ENCODE measurements around the gene TRAPPC14. TPM values are rescaled to one million over a fixed set of nuclear protein-coding genes. Genes with fewer than 3 reads are reported as not detected.

Gene TRAPPC14
- total RNA-seq, 3 donors from 2014 or later (not counting 1 experiment from before 2014, with no cell fraction given) = 55.1 to 59.2 (median 56.5) TPM

DNA sequence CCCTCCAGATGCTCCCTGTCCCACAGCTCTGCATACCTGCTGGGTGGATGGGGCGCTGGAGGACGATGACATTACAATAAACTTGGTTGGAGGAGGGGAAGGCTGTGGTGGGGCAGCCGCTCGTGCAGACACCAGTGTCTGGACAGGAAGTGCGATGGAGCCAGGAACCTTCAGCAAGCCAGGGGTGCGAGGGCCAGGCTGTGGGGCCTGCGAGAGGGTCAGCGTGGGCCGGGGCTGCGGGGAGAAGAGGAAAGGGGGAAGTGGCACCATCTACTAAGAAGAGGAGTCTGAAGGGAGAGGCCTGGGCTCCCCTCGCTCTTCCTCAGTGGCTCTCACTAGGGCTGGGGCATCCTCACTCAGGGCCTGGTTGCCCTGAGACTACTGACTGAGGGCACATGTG is 50.6 kb downstream of the TRAPPC14 start:
- H3K4me3 ChIP-seq (ENCODE audit: low read length) = no peak overlapping the region
- no peak overlapping the region for H3K4me3 Mint-ChIP-seq
- H3K4me1 ChIP-seq (ENCODE audit: control insufficient read depth, insufficient read depth, low read length) = no peaks in the 10 kb centered on the region
- H3K36me3 Mint-ChIP-seq = no peaks in the 10 kb centered on the region
- ATAC-seq = no peak
- DNase-seq = no peak
- no peak overlapping the region for H3K27ac Mint-ChIP-seq
- 90% methylated on average over 11 of the region's 11 CpGs for WGBS (ENCODE audit: insufficient coverage)
- no peak for TF ChIP-seq CTCF (IDR thresholded peaks at IDR 0.05)
- no peaks in the 10 kb centered on the region for H3K27me3 ChIP-seq (ENCODE audit: control insufficient read depth, insufficient read depth, low read length)
- no peaks in the 10 kb centered on the region for H3K27me3 Mint-ChIP-seq (ENCODE audit: low read depth in 2 of 2)
- H3K27ac ChIP-seq (ENCODE audit: low read length) = no peak overlapping the region
- peaks cover 0 to 5% of the 10 kb centered on the region in 2 donors for H3K4me1 Mint-ChIP-seq
- intact Hi-C loops (cut with micrococcal nuclease) = loop anchor here (10.0 kb wide), 1 partner anchor 567 kb away; the partner anchor contains the start of gene GNB2
- peaks cover 43% of the 10 kb centered on the region for H3K36me3 ChIP-seq (ENCODE audit: control insufficient read depth, insufficient read depth, low read length)
- H3K9me3 ChIP-seq (ENCODE audit: control insufficient read depth, insufficient read depth, low read length) = no peaks in the 10 kb centered on the region
- no peaks in the 10 kb centered on the region for H3K9me3 Mint-ChIP-seq

- 95% methylated on average over 25 of the region's 25 CpGs for WGBS (ENCODE audit: insufficient coverage)
- peaks cover 0 to 10% of the 10 kb centered on the region in 2 donors for H3K4me1 Mint-ChIP-seq
- no peak overlapping the region for H3K4me3 ChIP-seq (ENCODE audit: low read length)
- DNase-seq (no peak), ATAC-seq (no peak)
- no peak overlapping the region for H3K27ac Mint-ChIP-seq
- H3K36me3 ChIP-seq (ENCODE audit: control insufficient read depth, insufficient read depth, low read length) = peaks cover 39% of the 10 kb centered on the region
- H3K27ac ChIP-seq (ENCODE audit: low read length) = no peak overlapping the region
- intact Hi-C loops (cut with micrococcal nuclease) = loop anchor here (10.0 kb wide), 1 partner anchor 568 kb away; the partner anchor contains the start of gene GNB2
- no peaks in the 10 kb centered on the region for H3K9me3 Mint-ChIP-seq
- no peak for TF ChIP-seq CTCF (IDR thresholded peaks at IDR 0.05)
- H3K9me3 ChIP-seq (ENCODE audit: control insufficient read depth, insufficient read depth, low read length) = no peaks in the 10 kb centered on the region
- no peak overlapping the region for H3K4me3 Mint-ChIP-seq
- peaks cover 5% of the 10 kb centered on the region for H3K4me1 ChIP-seq (ENCODE audit: control insufficient read depth, insufficient read depth, low read length)
- no peaks in the 10 kb centered on the region for H3K27me3 Mint-ChIP-seq (ENCODE audit: low read depth in 2 of 2)
- H3K27me3 ChIP-seq (ENCODE audit: control insufficient read depth, insufficient read depth, low read length) = no peaks in the 10 kb centered on the region
- no peaks in the 10 kb centered on the region for H3K36me3 Mint-ChIP-seq
Measured at GRCh38 chr7:100107125-100107737, 51.3 kb downstream of the TRAPPC14 start.

DNA sequence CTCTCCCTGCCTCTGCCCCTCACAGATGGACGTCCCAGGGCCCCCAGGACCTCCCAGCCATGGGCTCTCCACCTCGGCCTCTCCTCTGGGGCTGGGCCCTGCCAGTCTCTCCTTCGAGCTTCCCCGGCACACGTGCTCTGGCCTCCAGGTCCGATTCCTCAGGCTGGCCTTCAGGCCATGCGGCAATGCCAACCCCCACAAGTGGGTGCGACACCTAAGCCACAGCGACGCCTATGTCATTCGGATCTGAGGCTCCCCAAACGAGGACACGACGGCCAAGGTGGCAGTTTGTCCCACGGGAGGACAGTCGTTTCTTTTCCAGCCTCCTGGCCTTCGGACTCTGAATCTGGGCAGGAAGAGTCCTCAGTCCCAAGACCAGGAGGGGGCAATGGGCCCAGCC is 51.9 kb downstream of the TRAPPC14 start:
- ATAC-seq = no peak
- Mint-ChIP-seq H3K36me3 (no peaks in the 10 kb centered on the region), H3K27ac (no peak overlapping the region), H3K4me1 (peaks cover under 1 to 11% of the 10 kb centered on the region in 2 donors), H3K9me3 (no peaks in the 10 kb centered on the region), H3K4me3 (no peak overlapping the region), H3K27me3 (ENCODE audit: low read depth in 2 of 2) (no peaks in the 10 kb centered on the region)
- Histone ChIP-seq H3K9me3 (ENCODE audit: control insufficient read depth, insufficient read depth, low read length) (no peaks in the 10 kb centered on the region), H3K4me3 (ENCODE audit: low read length) (no peak overlapping the region), H3K27ac (ENCODE audit: low read length) (no peak overlapping the region), H3K36me3 (ENCODE audit: control insufficient read depth, insufficient read depth, low read length) (peaks cover 33% of the 10 kb centered on the region), H3K4me1 (ENCODE audit: control insufficient read depth, insufficient read depth, low read length) (peaks cover 10% of the 10 kb centered on the region), H3K27me3 (ENCODE audit: control insufficient read depth, insufficient read depth, low read length) (no peaks in the 10 kb centered on the region)
- 87% methylated on average over 17 of the region's 17 CpGs for WGBS (ENCODE audit: insufficient coverage)
- no peak for TF ChIP-seq CTCF (IDR thresholded peaks at IDR 0.05)
- DNase-seq = no peak
- intact Hi-C loops (cut with micrococcal nuclease) = loop anchor here (10.0 kb wide), 1 partner anchor 568 kb away; the partner anchor contains the start of gene GNB2

- Histone ChIP-seq H3K9me3 (ENCODE audit: control insufficient read depth, insufficient read depth, low read length) (no peaks in the 10 kb centered on the region), H3K27ac (ENCODE audit: low read length) (no peak overlapping the region), H3K4me1 (ENCODE audit: control insufficient read depth, insufficient read depth, low read length) (peaks cover 15% of the 10 kb centered on the region), H3K36me3 (ENCODE audit: control insufficient read depth, insufficient read depth, low read length) (peaks cover 25% of the 10 kb centered on the region), H3K27me3 (ENCODE audit: control insufficient read depth, insufficient read depth, low read length) (no peaks in the 10 kb centered on the region), H3K4me3 (ENCODE audit: low read length) (no peak overlapping the region)
- DNase-seq = no peak
- WGBS (ENCODE audit: insufficient coverage) = 99% methylated on average over 4 of the region's 4 CpGs
- intact Hi-C loops (cut with micrococcal nuclease) = loop anchor here (10.0 kb wide), 1 partner anchor 569 kb away; the partner anchor contains the start of gene GNB2
- H3K27ac Mint-ChIP-seq = no peak overlapping the region
- H3K4me3 Mint-ChIP-seq = no peak overlapping the region
- TF ChIP-seq CTCF (IDR thresholded peaks at IDR 0.05) = no peak
- H3K4me1 Mint-ChIP-seq = peaks cover 7 to 19% of the 10 kb centered on the region in 2 donors
- ATAC-seq = no peak
- no peaks in the 10 kb centered on the region for H3K9me3 Mint-ChIP-seq
- H3K36me3 Mint-ChIP-seq = no peaks in the 10 kb centered on the region
- H3K27me3 Mint-ChIP-seq (ENCODE audit: low read depth in 2 of 2) = no peaks in the 10 kb centered on the region
Measured at GRCh38 chr7:100105534-100105933, 53.0 kb downstream of the TRAPPC14 start.
